Panc1 (cell line): ENCODE results near the gene PDE4A. TPM values are rescaled to one million over a fixed set of nuclear protein-coding genes. Genes with fewer than 3 reads are reported as not detected.

Experiments
- ATAC-seq: fragments of 200-7000 bp; cut with Tn5 transposase; 2 replicates; pipeline ENCODE4 v1.9.1; 2020; ENCODE audit warnings: mild to moderate bottlenecking, moderate library complexity
- BruUV-seq: library from RNA; stranded (reverse); fragments of 400-500 nt; replicated peaks from 2 replicates; lab custom pipeline; 2021; lab: Mats Ljungman, UMichigan
- CTCF ChIA-PET: fragments of 300-600 bp; sonication (Branson Sonifier 250); formaldehyde crosslinking; loops from one replicate; lab custom pipeline; 2022; ENCODE audit warnings: antibody characterized with exemption; lab: Charles Lee
- POLR2A ChIA-PET: fragments of 300-600 bp; sonication (Branson Sonifier 250); formaldehyde crosslinking; loops from one replicate; lab custom pipeline; 2022; ENCODE audit warnings: antibody characterized with exemption; lab: Charles Lee
- DNase-seq: peaks from one replicate; pipeline ENCODE4 v3.0.0-alpha.2; 2010; ENCODE audit warnings: low read depth, low spot score
- H3K27ac ChIP-seq: 2 replicates; pipeline ENCODE4 v1.5.1; 2011; ENCODE audit warnings: mild to moderate bottlenecking, low read length, inconsistent platforms
- H3K27me3 ChIP-seq: fragments of 200-500 bp; sonication (Bioruptor generic); 2 replicates; pipeline ENCODE4 v1.6.0; 2014; ENCODE audit warnings: low read length, inconsistent platforms; ENCODE audit not compliant: control insufficient read depth, insufficient read depth
- H3K36me3 ChIP-seq: fragments of 200-500 bp; sonication (Bioruptor generic); 2 replicates; pipeline ENCODE4 v1.5.1; 2014; ENCODE audit warnings: inconsistent platforms, mild to moderate bottlenecking, low read length, moderate library complexity; ENCODE audit not compliant: control insufficient read depth, insufficient read depth
- H3K4me1 ChIP-seq: 2 replicates; pipeline ENCODE4 v1.5.1; 2011; ENCODE audit warnings: inconsistent platforms, mild to moderate bottlenecking, low read length, moderate library complexity; ENCODE audit not compliant: control insufficient read depth, insufficient read depth
- H3K4me3 ChIP-seq, 2 experiments: 2 replicates each; pipeline ENCODE4 v1.5.1; 2011 to 2012; ENCODE audit warnings: low read depth in 2 of 2, low read length in 2 of 2, mild to moderate bottlenecking in 2 of 2, inconsistent platforms in 1 of 2, moderate library complexity in 1 of 2
- H3K9me3 ChIP-seq: fragments of 200-500 bp; sonication (Bioruptor generic); 2 replicates; pipeline ENCODE4 v1.5.1; 2014; ENCODE audit warnings: low read depth, mild to moderate bottlenecking, inconsistent platforms, low read length, moderate library complexity; ENCODE audit not compliant: control insufficient read depth, insufficient read depth
- CTCF ChIP-seq: fragments of 450-650 bp; IDR thresholded peaks from 2 replicates; pipeline ENCODE4 v1.5.1; 2017; ENCODE audit warnings: mild to moderate bottlenecking
- POLR2AphosphoS5 ChIP-seq: IDR thresholded peaks from 2 replicates; pipeline ENCODE4 v1.6.1; 2012; ENCODE audit warnings: mild to moderate bottlenecking, low read depth, low read length, moderate library complexity
- SIN3A ChIP-seq: IDR thresholded peaks from 2 replicates; pipeline ENCODE4 v1.6.1; 2012; ENCODE audit warnings: low read depth, mild to moderate bottlenecking, low read length, moderate library complexity, borderline replicate concordance; ENCODE audit not compliant: insufficient read depth
- TCF7L2 ChIP-seq: IDR thresholded peaks from 2 replicates; pipeline ENCODE4 v1.6.1; 2011; ENCODE audit warnings: mild to moderate bottlenecking, low read depth, low read length, inconsistent platforms
- in situ Hi-C: cut with HindIII; loops from 2 replicates; pipeline ENCODE4 v1.10.0; 2016; ENCODE audit warnings: low sequenced_read_pairs, low pct_unique_long_range_greater_than_20kb
- intact Hi-C: fragments of 100-400 bp; cut with micrococcal nuclease; formaldehyde crosslinking; loops from one replicate; pipeline ENCODE4 v1.10.0; 2022; ENCODE audit not compliant: unreplicated experiment
- total RNA-seq: library from RNA; stranded (reverse); gene quantifications from one replicate; pipeline ENCODE4 v1.2.1, GENCODE V29; 2021; ENCODE audit not compliant: unreplicated experiment
- TF ChIP-seq, protein P1 (sequence below), 2 experiments: IDR thresholded peaks; 2 replicates each; pipeline ENCODE4 v1.6.1; 2011 to 2012; ENCODE audit warnings: low read depth in 2 of 2, control low read depth in 1 of 2, low read length in 1 of 2, mild to moderate bottlenecking in 1 of 2, moderate library complexity in 1 of 2; ENCODE audit not compliant: insufficient read depth in 1 of 2

Gene PDE4A
- total RNA-seq, 1 experiment from 2014 or later = 25.8 TPM

- intact Hi-C loops = no loop called here
- H3K4me1 ChIP-seq = peaks cover 17% of the 10 kb centered on the region
- no peak for TF ChIP-seq CTCF
- TF ChIP-seq, protein P1, sequence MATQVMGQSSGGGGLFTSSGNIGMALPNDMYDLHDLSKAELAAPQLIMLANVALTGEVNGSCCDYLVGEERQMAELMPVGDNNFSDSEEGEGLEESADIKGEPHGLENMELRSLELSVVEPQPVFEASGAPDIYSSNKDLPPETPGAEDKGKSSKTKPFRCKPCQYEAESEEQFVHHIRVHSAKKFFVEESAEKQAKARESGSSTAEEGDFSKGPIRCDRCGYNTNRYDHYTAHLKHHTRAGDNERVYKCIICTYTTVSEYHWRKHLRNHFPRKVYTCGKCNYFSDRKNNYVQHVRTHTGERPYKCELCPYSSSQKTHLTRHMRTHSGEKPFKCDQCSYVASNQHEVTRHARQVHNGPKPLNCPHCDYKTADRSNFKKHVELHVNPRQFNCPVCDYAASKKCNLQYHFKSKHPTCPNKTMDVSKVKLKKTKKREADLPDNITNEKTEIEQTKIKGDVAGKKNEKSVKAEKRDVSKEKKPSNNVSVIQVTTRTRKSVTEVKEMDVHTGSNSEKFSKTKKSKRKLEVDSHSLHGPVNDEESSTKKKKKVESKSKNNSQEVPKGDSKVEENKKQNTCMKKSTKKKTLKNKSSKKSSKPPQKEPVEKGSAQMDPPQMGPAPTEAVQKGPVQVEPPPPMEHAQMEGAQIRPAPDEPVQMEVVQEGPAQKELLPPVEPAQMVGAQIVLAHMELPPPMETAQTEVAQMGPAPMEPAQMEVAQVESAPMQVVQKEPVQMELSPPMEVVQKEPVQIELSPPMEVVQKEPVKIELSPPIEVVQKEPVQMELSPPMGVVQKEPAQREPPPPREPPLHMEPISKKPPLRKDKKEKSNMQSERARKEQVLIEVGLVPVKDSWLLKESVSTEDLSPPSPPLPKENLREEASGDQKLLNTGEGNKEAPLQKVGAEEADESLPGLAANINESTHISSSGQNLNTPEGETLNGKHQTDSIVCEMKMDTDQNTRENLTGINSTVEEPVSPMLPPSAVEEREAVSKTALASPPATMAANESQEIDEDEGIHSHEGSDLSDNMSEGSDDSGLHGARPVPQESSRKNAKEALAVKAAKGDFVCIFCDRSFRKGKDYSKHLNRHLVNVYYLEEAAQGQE (IDR thresholded peaks at IDR 0.05; ENCODE audit: insufficient read depth in 1 of 2, low read depth in 2 of 2, low read length in 1 of 2) = no peak
- TF ChIP-seq SIN3A = no peak
- no peak for TF ChIP-seq TCF7L2
- no peak for TF ChIP-seq POLR2AphosphoS5
- in situ Hi-C loops = no loop called here
- no TSS peak for BruUV-seq
- ATAC-seq = peak; percentile 84
- no peaks in the 10 kb centered on the region for H3K27me3 ChIP-seq
- peak overlapping the region; percentile 81 for H3K27ac ChIP-seq
- POLR2A ChIA-PET = no interaction called here
- H3K9me3 ChIP-seq = no peaks in the 10 kb centered on the region
- DNase-seq = no peak
- CTCF ChIA-PET = no interaction called here
- H3K4me3 ChIP-seq = peak overlapping the region; percentile 49 to 65
- no peaks in the 10 kb centered on the region for H3K36me3 ChIP-seq
Measured at GRCh38 chr19:10430505-10431253, 10.3 kb downstream of the PDE4A start.

DNA sequence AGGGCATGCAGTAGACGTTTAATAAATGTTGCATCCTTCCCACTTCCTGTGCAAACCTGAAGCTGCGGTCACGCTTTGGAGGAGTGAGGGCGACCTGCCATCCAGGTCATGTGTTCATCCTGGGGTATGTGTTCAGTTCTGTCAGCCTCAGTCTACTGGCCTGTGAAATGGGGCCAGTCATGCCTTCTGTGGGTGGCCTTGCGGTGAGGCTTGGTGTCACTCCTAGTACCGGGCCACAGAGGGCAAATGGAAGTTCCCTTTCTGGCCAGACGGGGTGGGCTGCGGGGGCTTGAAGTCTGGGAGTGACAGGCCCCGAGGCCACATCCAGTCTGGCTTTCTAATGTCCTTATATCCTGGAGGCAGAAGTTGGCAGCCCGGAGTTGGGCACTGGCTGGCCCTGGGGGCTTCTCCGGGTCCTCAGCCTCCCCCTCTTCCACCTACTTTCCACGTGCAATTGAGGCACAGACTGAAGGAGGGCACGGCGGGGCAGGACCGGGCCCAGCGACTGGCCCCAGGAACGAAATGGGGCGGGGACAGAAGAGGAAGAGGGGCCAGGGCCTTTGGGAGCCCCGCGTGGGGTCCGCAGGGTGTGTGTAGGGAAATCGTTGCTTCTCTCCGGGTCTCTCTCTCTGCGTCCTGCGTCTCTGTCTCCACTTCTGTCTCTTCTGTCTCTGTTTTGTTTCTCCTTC, 11.1 kb downstream of the PDE4A start:
- TF ChIP-seq, protein P1 (IDR thresholded peaks at IDR 0.05; ENCODE audit: insufficient read depth in 1 of 2, low read depth in 2 of 2, low read length in 1 of 2) = no peak
- no peak for TF ChIP-seq TCF7L2
- TF ChIP-seq SIN3A = no peak
- TF ChIP-seq POLR2AphosphoS5 = no peak
- TF ChIP-seq CTCF = no peak
- H3K4me1 ChIP-seq = peaks cover 17% of the 10 kb centered on the region
- CTCF ChIA-PET = interaction anchor here (0.6 kb wide), 2 partner anchors 13 to 76 kb away, joined by 4 to 11 read pairs; no protein-coding TSS in a partner anchor
- BruUV-seq = no TSS peak
- POLR2A ChIA-PET = no interaction called here
- peak overlapping the region; percentile 75 for H3K27ac ChIP-seq
- no peak for DNase-seq
- peak overlapping the region; percentile 49 to 65 for H3K4me3 ChIP-seq
- in situ Hi-C loops (no loop called here), intact Hi-C loops (no loop called here)
- ATAC-seq = peak; percentile 34
- no peaks in the 10 kb centered on the region for H3K27me3 ChIP-seq
- no peaks in the 10 kb centered on the region for H3K9me3 ChIP-seq
- no peaks in the 10 kb centered on the region for H3K36me3 ChIP-seq
